Globus pallidus (tissue), 1 donor: ENCODE results near the gene KCTD2.
"Not testable (repeated sequence)": the region's sequence is repeated elsewhere in the genome, so short reads cannot be mapped to it uniquely, and the experiment has no call there.

Source experiments
- DNase-seq: peaks from one replicate; pipeline ENCODE4 v3.0.0-alpha.2; 2015; ENCODE audit warnings: low spot score

Gene KCTD2

GRCh38 chr17:75046407-75047289, at the start of gene KCTD2, which contains the start of gene ATP5PD:
Gene KCTD2 (plus strand): TSS chr17:75047225. CDS start chr17:75047251, 26 bp downstream.
Gene ATP5PD (minus strand): TSS chr17:75046969. CDS start chr17:75042650, 4,319 bp downstream.
- DNase-seq = peak; percentile 97

- DNase-seq = no peak
These were observed 48.2 kb upstream of the KCTD2 start for GRCh38 chr17:74998783-74999182.

- DNase-seq = no peak
These were observed 47.5 kb upstream of the KCTD2 start for GRCh38 chr17:74999523-74999922.

GRCh38 chr17:75001915-75002843, 44.8 kb upstream of the KCTD2 start:
- DNase-seq = no peak

GRCh38 chr17:75003070-75003956, 43.7 kb upstream of the KCTD2 start:
- DNase-seq = no peak

- no peak for DNase-seq
These were observed 43.1 kb upstream of the KCTD2 start for GRCh38 chr17:75003957-75004355.

- no peak for DNase-seq
These were observed 42.7 kb upstream of the KCTD2 start for GRCh38 chr17:75004371-75004770.

- no peak for DNase-seq
These were observed 41.7 kb upstream of the KCTD2 start for GRCh38 chr17:75005291-75005690.

GRCh38 chr17:75006084-75006483, 40.9 kb upstream of the KCTD2 start:
- not testable (repeated sequence) for DNase-seq

- no peak for DNase-seq
These were observed 40.4 kb upstream of the KCTD2 start for GRCh38 chr17:75006653-75007052.

GRCh38 chr17:75008373-75008772, 38.7 kb upstream of the KCTD2 start:
- no peak for DNase-seq

- no peak for DNase-seq
These were observed 37.8 kb upstream of the KCTD2 start for GRCh38 chr17:75009139-75009724.

GRCh38 chr17:75010683-75011400, 36.2 kb upstream of the KCTD2 start:
- no peak for DNase-seq

- peak; percentile 61 for DNase-seq
These were observed 35.5 kb upstream of the KCTD2 start for GRCh38 chr17:75011401-75012095.

- no peak for DNase-seq
These were observed 35.0 kb upstream of the KCTD2 start for GRCh38 chr17:75012096-75012345.

GRCh38 chr17:75012346-75013091, 34.5 kb upstream of the KCTD2 start, which contains the start of gene MRPL58:
Gene MRPL58 (plus strand): TSS chr17:75012670. CDS start chr17:75012687, 17 bp downstream.
- peak; percentile 82 for DNase-seq

- no peak for DNase-seq
These were observed 33.9 kb upstream of the KCTD2 start for GRCh38 chr17:75013092-75013559.

- DNase-seq = no peak
These were observed 27.9 kb upstream of the KCTD2 start for GRCh38 chr17:75019146-75019545.

GRCh38 chr17:75019710-75020109, 27.3 kb upstream of the KCTD2 start:
- DNase-seq = peak; percentile 73
